Eye (tissue), 1 donor: Measurements from ENCODE around the gene SPATA46.
A peak's percentile ranks its signal among the peaks of the same experiment; 100 is the strongest.
"Not testable (repeated sequence)": the region's sequence is repeated elsewhere in the genome, so short reads cannot be mapped to it uniquely, and the experiment has no call there.

Experiments used
- DNase-seq: peaks from one replicate; pipeline ENCODE4 v3.0.0-alpha.2; 2015

SPATA46 gene

DNA sequence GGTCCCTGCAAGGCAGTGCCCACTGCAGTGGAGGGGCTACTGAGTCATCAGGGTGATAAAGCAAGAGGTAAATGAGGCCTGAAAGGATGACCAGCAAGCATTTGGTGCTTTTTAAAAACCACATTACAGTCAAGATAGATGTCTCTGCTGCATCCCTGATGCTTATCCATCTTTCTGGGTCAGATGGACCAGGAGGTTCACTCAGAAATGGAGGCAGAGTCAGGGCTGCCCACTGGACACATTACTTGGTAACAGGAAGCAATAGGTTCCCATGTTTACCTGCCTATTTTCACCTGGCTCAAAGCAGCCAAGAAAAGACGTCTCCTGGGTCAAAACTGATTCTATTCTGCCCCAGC is 3.6 kb downstream of the SPATA46 start:
- DNase-seq: no peak

- no peak for DNase-seq
Measured at GRCh38 chr1:162372159-162373071, 4.2 kb downstream of the SPATA46 start.

GRCh38 chr1:162371611-162372010 is 5.0 kb downstream of the SPATA46 start:
- DNase-seq: no peak

DNA sequence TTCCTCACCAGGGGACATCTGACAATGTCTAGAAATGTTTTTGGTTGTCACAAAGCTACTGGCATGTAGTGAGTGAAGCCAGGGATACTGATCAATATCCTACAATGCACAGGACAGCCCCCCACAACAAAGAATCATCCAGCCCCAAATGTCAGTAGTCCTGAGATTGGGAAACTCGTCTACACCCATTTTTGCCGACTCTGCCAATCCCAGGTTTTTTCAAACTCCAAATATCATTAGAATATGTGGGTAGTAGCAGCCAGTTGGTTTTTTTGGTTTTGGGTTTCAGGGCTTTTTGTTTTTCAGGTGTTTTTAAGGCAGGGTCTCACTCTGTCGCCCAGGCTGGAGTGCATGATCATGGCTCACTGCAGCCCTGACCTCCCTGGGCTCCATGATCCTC is 5.9 kb downstream of the SPATA46 start:
- no peak for DNase-seq

GRCh38 chr1:162370161-162370560 is 6.5 kb downstream of the SPATA46 start:
- DNase-seq: peak; percentile 22

DNA sequence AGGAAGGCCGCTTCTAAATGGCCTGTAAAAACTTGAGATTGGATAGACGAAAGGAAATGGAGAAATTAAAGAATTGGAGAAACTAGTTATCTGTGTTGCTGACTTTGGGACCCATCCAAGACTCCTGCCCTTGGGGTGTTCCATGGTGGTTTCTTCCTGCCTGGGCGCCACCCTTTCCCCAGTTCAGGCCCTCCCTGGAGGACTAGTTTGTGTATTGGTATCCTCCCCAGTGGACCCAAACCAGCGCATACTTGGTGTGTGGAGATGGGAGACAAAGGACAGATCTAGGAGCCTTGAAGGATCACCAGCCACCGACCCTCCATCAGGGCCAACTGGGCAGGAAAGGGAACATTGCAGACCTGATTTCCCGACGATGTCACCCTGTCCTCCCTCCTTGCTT is 7.1 kb downstream of the SPATA46 start:
- no peak for DNase-seq

DNA sequence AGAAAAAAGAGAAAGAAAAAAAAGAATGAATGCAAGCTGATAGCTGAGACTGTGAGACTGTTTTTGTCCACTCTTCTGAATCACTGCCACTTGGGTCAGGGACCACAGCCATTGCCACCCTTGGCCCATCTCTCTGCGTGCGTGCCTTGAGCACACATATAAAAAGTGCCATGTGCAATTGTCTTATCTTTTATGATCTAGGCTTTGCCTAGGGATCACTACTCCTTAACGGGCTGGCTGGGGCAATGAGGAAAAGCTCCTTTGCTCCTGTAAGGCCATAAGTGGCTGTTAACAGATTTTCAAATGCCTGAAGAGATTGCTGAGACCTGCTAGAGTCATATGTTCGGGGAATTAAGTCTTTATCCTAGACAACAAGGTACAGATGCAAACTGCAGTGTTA is 8.2 kb downstream of the SPATA46 start:
- DNase-seq: no peak

- DNase-seq: no peak
Measured at GRCh38 chr1:162367772-162368171, 8.9 kb downstream of the SPATA46 start.

- no peak for DNase-seq
Measured at GRCh38 chr1:162367073-162367472, 9.6 kb downstream of the SPATA46 start.

DNA sequence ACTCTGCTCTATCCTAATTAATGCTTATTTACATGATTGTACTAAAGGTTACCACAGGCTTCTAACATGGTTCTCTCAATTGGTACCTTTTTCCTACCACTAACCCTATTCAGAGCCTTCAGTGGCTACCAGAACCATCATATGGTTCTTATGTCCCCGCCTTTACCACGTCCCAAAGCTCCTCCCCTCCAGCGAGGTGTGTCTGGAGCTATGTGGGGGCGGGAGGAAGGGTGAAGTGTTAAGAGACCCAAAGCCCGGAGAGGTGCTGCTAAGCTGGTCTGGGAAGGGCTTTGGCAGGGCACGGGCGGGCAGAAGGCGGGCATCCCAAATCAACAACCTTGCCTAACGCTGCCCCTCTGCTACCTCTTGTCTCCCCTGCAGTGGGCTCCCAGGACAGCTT is 10.0 kb downstream of the SPATA46 start:
- DNase-seq: no peak

- no peak for DNase-seq
Measured at GRCh38 chr1:162366149-162366548, 10.5 kb downstream of the SPATA46 start.

DNA sequence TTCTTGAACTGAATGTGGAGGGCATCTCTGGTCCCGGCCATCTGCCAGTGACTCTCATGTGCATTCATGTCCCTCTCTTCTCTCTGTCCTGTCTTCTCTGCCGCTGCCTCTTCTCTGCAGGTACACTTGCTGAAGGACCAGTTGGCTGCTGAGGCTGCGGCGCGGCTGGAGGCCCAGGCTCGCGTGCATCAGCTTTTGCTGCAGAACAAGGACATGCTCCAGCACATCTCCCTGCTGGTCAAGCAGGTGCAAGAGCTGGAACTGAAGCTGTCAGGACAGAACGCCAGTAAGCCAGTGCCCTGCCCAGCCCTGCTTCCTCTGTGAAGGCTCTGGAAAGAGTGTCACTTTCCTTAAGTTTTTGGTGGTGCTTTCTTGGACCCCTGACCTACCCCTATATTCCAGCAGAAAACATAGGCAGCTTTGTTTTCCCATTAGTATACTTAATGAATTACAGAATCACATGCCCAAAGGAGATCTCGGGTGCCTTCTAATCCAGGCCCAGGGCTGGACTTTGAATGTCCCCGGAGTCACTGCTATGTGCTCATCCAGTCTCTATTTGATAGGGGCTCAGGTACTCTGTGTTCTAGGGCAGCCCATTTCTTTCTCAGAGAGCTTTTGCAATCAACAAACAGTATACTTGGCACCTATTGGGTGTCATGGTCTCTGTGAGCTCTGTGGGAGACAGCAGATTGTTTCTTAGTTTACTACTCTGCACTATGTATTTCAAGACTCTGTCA is 11.2 kb downstream of the SPATA46 start:
- no peak for DNase-seq

- DNase-seq: no peak
Measured at GRCh38 chr1:162364498-162364897, 12.2 kb downstream of the SPATA46 start.

GRCh38 chr1:162363823-162364222 is 12.8 kb downstream of the SPATA46 start:
- no peak for DNase-seq

- peak; percentile 18 for DNase-seq
Measured at GRCh38 chr1:162361349-162361748, 15.3 kb downstream of the SPATA46 start.

DNA sequence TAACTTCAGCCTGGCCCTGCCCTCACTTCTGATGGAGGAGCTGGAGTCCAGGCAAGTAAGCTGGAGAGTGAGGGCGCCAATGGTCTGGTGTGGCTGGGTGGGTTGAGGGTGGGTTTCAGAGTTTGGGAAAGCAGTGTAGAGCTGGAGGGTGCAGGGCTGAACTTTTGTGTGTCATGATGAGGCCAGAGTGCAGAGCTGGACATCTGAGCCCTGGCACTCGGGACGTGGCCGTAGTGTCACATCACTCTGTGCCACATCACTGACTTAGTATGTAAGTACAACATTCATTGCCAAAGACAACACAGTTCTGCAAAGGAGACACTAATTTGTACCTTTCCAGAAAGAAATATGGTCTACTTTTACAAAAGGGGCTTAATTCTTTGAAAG is 15.8 kb downstream of the SPATA46 start:
- no peak for DNase-seq

DNA sequence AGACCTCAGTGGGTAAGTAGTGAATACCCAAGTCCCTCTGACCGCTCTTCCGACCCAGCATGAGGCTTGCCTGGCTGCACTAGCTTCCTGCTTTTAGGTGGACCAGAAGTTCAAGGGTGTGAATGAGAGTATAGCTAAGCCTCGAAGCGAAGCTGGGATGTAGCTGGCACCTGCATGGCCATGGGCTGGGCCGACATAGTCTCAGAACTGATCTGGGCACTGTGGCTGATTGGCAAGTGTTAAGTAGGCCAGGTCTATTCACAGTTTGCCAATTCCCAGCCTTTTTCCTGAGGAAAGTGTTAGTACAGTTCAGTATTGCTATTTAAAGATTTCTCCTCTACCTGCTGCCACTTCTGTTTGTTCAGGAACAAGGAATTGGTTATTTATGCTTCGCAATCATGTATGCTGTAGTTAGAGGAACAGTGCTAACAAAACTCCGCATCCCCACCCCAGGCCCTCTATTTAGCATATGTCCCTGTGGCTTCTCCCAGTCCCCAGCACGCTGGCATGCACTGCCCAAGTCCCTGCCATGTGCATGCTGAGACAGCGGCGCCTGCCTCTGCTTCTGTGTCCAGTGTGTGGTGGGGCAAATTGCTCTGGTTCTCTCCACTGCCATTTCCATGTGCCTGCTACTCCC is 16.3 kb downstream of the SPATA46 start:
- no peak for DNase-seq

GRCh38 chr1:162359523-162360236 is 17.0 kb downstream of the SPATA46 start:
- DNase-seq: no peak

DNA sequence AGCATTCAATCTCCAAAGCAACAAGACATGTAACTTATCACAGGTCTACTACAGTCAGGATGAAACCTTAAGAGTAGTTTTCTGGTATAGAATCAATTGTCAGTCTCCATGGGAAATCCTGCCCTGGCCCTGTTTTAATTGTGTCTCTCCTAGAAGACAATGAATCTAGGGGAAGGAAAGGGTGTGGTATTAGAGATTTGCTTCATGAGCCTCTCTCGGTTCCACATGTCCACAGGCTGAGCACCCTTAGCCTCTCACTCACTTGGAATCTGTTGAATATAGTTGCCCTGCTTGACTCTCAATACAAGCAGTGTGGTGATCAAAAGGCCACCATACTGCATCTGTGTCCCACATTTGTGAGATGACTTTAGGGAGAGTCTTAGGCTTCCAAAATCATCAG is 17.7 kb downstream of the SPATA46 start:
- no peak for DNase-seq

DNA sequence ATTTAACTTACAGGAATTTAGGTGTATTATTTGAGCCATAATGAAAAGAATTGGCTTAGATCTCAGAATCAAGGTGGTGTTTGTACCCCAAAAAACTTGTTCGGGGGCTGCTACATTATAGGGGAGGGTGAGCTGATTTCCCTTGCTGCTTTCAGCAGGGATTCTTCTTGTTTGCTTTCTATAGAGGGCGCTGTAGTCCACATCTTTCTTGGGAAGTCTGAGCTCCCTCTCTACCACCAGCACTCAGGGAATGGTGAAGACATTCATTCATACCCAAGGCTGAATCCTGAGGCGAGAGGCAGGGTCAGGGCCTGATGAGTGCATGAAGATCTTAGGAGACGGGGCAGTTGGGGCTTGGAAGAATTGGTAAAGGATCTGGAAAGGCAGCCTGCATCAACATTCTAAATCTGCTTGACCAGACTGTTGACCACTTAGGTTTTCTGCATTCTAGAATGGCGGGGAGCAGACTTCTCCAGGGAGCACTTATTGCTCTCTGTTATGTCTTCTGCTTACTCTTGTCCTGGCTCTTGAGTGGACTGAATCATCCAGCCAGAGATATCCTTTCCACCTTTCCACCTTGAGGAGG is 18.9 kb downstream of the SPATA46 start:
- peak; percentile 49 for DNase-seq

- no peak for DNase-seq
Measured at GRCh38 chr1:162353702-162354101, 23.0 kb downstream of the SPATA46 start.

DNA sequence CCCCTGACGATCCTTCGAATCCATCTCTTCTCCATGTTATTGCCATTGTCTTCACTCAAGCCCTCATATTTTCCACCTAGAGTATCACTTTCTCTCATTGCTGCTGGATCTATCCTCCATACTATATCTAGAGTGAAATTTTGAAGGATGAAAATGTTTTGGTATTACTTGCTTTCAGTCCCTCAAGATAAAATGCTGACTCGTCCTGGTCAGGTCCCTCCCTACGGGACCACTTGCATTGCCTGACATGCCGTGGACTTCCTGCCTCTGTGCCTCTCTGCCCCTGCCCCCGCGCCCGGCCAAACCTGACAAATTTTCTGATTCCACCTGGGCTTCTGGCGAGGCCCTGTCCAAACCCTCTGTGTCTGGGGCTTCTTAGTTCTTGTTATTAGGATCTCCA is 23.6 kb downstream of the SPATA46 start:
- DNase-seq: no peak

DNA sequence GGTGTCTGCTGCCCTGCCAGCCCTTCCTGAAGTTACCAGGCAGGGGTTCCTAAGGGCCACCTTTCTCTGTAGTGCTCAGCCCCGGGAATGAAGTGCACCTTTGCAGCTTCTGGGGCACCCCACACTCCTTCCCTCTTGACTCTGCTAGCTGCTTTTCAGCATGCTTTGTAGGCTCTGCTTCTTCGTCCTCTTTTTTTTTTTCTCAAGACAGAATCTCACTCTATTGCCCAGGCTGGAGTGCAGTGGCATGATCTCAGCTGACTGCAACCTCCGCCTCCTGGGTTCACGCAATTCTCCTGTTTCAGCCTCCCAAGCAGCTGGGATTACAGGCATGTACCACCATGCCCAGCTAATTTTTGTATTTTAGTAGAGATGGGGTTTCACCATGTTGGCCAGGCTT is 24.8 kb downstream of the SPATA46 start:
- DNase-seq: not testable (repeated sequence)
